OCI-LY7 (cell line): ENCODE results near the gene MLLT10. TPM values are rescaled to one million over a fixed set of nuclear protein-coding genes. Genes with fewer than 3 reads are reported as not detected.

ENCODE experiments used
- BruUV-seq: library from RNA; stranded (reverse); fragments of 400-500 nt; replicated peaks from 2 replicates; lab custom pipeline; 2021; lab: Mats Ljungman, UMichigan
- CTCF ChIA-PET: fragments of 300-600 bp; sonication (Branson Sonifier 250); formaldehyde crosslinking; loops from one replicate; lab custom pipeline; 2022; ENCODE audit warnings: antibody characterized with exemption; ENCODE audit not compliant: unreplicated experiment; lab: Charles Lee
- POLR2A ChIA-PET: fragments of 300-600 bp; sonication (Branson Sonifier 250); formaldehyde crosslinking; loops from one replicate; lab custom pipeline; 2022; ENCODE audit warnings: antibody characterized with exemption; lab: Charles Lee
- DNase-seq: peaks from one replicate; pipeline ENCODE4 v3.0.0-alpha.2; 2015; ENCODE audit warnings: low spot score
- H2AFZ ChIP-seq: fragments of 200-600 bp; sonication (generic), shearing (Covaris generic); 2 replicates; pipeline ENCODE4 v1.6.1; 2014; ENCODE audit warnings: mild to moderate bottlenecking, antibody characterized with exemption, low read length, moderate library complexity
- H3K27ac ChIP-seq: fragments of 200-600 bp; sonication (generic); 2 replicates; pipeline ENCODE4 v1.5.1; 2014; ENCODE audit warnings: mixed run types, low read depth, mild to moderate bottlenecking, moderate library complexity, low read length, inconsistent platforms; ENCODE audit not compliant: poor library complexity, severe bottlenecking
- H3K36me3 ChIP-seq: fragments of 200-600 bp; sonication (generic); 2 replicates; pipeline ENCODE4 v1.6.1; 2014; ENCODE audit warnings: mild to moderate bottlenecking, antibody characterized with exemption, low read length, moderate library complexity, mixed read lengths; ENCODE audit not compliant: insufficient read depth
- H3K4me1 ChIP-seq: fragments of 200-600 bp; sonication (generic); 2 replicates; pipeline ENCODE4 v1.5.1; 2014; ENCODE audit warnings: mild to moderate bottlenecking, low read length; ENCODE audit not compliant: insufficient read depth, poor library complexity, severe bottlenecking
- H3K4me2 ChIP-seq: fragments of 200-600 bp; sonication (generic); 2 replicates; pipeline ENCODE4 v1.6.1; 2014; ENCODE audit warnings: mild to moderate bottlenecking, low read length
- H3K4me3 ChIP-seq: fragments of 200-600 bp; sonication (generic); 2 replicates; pipeline ENCODE4 v1.5.1; 2014; ENCODE audit warnings: mild to moderate bottlenecking, low read depth, low read length; ENCODE audit not compliant: poor library complexity, severe bottlenecking
- H3K79me2 ChIP-seq: fragments of 200-600 bp; sonication (generic); 2 replicates; pipeline ENCODE4 v1.6.1; 2016; ENCODE audit warnings: low read depth, mild to moderate bottlenecking, low read length, moderate library complexity, mixed read lengths; ENCODE audit not compliant: insufficient read depth
- H3K9me2 ChIP-seq: fragments of 200-600 bp; sonication (generic); 2 replicates; pipeline ENCODE4 v1.6.1; 2016; ENCODE audit warnings: mild to moderate bottlenecking, low read length, mixed read lengths; ENCODE audit not compliant: insufficient read depth
- H3K9me3 ChIP-seq: fragments of 200-600 bp; sonication (generic); 2 replicates; pipeline ENCODE4 v1.6.1; 2014; ENCODE audit warnings: mild to moderate bottlenecking, mixed run types, low read length, mixed read lengths
- H4K20me1 ChIP-seq: fragments of 200-600 bp; sonication (generic); 2 replicates; pipeline ENCODE4 v1.6.1; 2014; ENCODE audit warnings: mild to moderate bottlenecking, antibody characterized with exemption, low read length, moderate library complexity, mixed read lengths; ENCODE audit not compliant: insufficient read depth
- EZH2phosphoT487 ChIP-seq: fragments of 200-600 bp; sonication (generic); IDR thresholded peaks from 2 replicates; pipeline ENCODE4 v1.6.1; 2018; ENCODE audit warnings: low read depth, borderline replicate concordance, mild to moderate bottlenecking, mixed run types, antibody characterized with exemption, low read length, moderate library complexity, mixed read lengths
- intact Hi-C: fragments of 100-400 bp; cut with micrococcal nuclease; formaldehyde crosslinking; loops from one replicate; pipeline ENCODE4 v1.10.0; 2022; ENCODE audit not compliant: unreplicated experiment
- total RNA-seq, 2 experiments: library from RNA; depleted of rRNA in 1 of 2; stranded (reverse); fragments of >200 nt in 1 of 2; shearing (Covaris generic) in 1 of 2; gene quantifications; 2 replicates each; pipeline ENCODE4 v1.2.3, GENCODE V29; 2014 to 2022
- TF ChIP-seq, protein P1 (sequence below): fragments of 200-600 bp; sonication (generic); conservative IDR thresholded peaks from 2 replicates; pipeline ENCODE4 v1.5.1; 2014; ENCODE audit warnings: mild to moderate bottlenecking, antibody characterized with exemption, low read length, moderate library complexity, mixed read lengths

Gene MLLT10
- total RNA-seq, 2 experiments from 2014 or later = 68.4 to 74.0 TPM

- H2AFZ ChIP-seq = no peak overlapping the region
- intact Hi-C loops = no loop called here
- H3K9me2 ChIP-seq = no peaks in the 10 kb centered on the region
- TF ChIP-seq, protein P1, sequence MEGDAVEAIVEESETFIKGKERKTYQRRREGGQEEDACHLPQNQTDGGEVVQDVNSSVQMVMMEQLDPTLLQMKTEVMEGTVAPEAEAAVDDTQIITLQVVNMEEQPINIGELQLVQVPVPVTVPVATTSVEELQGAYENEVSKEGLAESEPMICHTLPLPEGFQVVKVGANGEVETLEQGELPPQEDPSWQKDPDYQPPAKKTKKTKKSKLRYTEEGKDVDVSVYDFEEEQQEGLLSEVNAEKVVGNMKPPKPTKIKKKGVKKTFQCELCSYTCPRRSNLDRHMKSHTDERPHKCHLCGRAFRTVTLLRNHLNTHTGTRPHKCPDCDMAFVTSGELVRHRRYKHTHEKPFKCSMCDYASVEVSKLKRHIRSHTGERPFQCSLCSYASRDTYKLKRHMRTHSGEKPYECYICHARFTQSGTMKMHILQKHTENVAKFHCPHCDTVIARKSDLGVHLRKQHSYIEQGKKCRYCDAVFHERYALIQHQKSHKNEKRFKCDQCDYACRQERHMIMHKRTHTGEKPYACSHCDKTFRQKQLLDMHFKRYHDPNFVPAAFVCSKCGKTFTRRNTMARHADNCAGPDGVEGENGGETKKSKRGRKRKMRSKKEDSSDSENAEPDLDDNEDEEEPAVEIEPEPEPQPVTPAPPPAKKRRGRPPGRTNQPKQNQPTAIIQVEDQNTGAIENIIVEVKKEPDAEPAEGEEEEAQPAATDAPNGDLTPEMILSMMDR = no peak
- no peak overlapping the region for H3K27ac ChIP-seq
- POLR2A ChIA-PET = interaction anchor here (0.5 to 0.7 kb wide), 2 partner anchors 156 to 190 kb away, joined by 3 to 4 read pairs; no protein-coding TSS in a partner anchor
- H3K4me3 ChIP-seq = no peak overlapping the region
- no peaks in the 10 kb centered on the region for H3K79me2 ChIP-seq
- BruUV-seq = no TSS peak
- no peaks in the 10 kb centered on the region for H3K36me3 ChIP-seq
- DNase-seq = no peak
- CTCF ChIA-PET = no interaction called here
- H3K4me2 ChIP-seq = no peak overlapping the region
- H3K4me1 ChIP-seq = no peaks in the 10 kb centered on the region
- H3K9me3 ChIP-seq = no peaks in the 10 kb centered on the region
- no peaks in the 10 kb centered on the region for H4K20me1 ChIP-seq
Measured at GRCh38 chr10:21506351-21506750, 27.7 kb upstream of the MLLT10 start.

DNA sequence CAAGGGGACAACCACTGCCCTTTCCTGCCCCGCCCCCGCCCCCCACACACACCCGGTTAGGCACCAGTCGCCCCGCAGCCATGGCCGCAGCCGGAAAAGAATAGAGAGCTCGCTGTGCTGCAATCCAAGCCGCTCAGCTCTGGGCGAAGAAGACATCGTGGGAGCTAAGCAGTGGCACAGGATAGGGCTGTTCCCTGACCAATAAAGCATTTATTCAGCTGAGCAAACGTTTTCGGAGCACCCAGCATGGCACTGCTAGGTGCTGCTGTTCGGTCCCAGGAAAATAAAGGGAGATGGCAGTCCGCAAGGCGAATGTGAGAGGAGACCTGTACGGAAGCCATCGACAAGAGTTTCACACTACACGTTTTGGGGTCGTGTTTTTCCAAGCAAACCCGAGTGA lies 26.9 kb upstream of the MLLT10 start:
- TF ChIP-seq, protein P1 = no peak
- no peak for TF ChIP-seq EZH2phosphoT487
- H4K20me1 ChIP-seq = no peaks in the 10 kb centered on the region
- CTCF ChIA-PET = no interaction called here
- no peak overlapping the region for H3K27ac ChIP-seq
- intact Hi-C loops = no loop called here
- DNase-seq = no peak
- no peak overlapping the region for H3K4me3 ChIP-seq
- H3K4me1 ChIP-seq = no peaks in the 10 kb centered on the region
- no TSS peak for BruUV-seq
- POLR2A ChIA-PET = interaction anchor here (0.6 kb wide), 1 partner anchor 293 kb away, joined by 4 read pairs; no protein-coding TSS in a partner anchor
- no peaks in the 10 kb centered on the region for H3K36me3 ChIP-seq
- H3K9me3 ChIP-seq = no peaks in the 10 kb centered on the region
- no peak overlapping the region for H3K4me2 ChIP-seq
- no peaks in the 10 kb centered on the region for H3K79me2 ChIP-seq
- H3K9me2 ChIP-seq = no peaks in the 10 kb centered on the region
- H2AFZ ChIP-seq = no peak overlapping the region

GRCh38 chr10:21508706-21509331 lies 25.2 kb upstream of the MLLT10 start:
- Histone ChIP-seq H4K20me1 (no peaks in the 10 kb centered on the region), H3K36me3 (no peaks in the 10 kb centered on the region), H3K4me2 (no peak overlapping the region), H3K9me2 (no peaks in the 10 kb centered on the region), H3K27ac (no peak overlapping the region), H3K4me3 (no peak overlapping the region), H3K79me2 (no peaks in the 10 kb centered on the region), H3K4me1 (no peaks in the 10 kb centered on the region), H2AFZ (no peak overlapping the region), H3K9me3 (no peaks in the 10 kb centered on the region)
- no peak for TF ChIP-seq EZH2phosphoT487
- intact Hi-C loops = no loop called here
- ChIA-PET CTCF (no interaction called here), POLR2A (interaction anchor here (0.6 to 0.7 kb wide), 2 partner anchors 315 to 648 kb away, joined by 3 to 4 read pairs; no protein-coding TSS in a partner anchor)
- no TSS peak for BruUV-seq
- no peak for DNase-seq
